GM13976 (cell line): ENCODE measurements around the gene PLCH1.
"Not testable (repeated sequence)": the region's sequence is repeated elsewhere in the genome, so short reads cannot be mapped to it uniquely, and the experiment has no call there.

Experiments
- DNase-seq: peaks from one replicate; pipeline ENCODE4 v3.0.0; 2012; ENCODE audit warnings: low spot score
- CTCF ChIP-seq: IDR thresholded peaks from 2 replicates; pipeline ENCODE4 v1.5.1; 2012; ENCODE audit warnings: borderline replicate concordance, mild to moderate bottlenecking; ENCODE audit not compliant: insufficient read depth; ENCODE audit errors: extremely low read depth, missing control alignments, control extremely low read depth
- in situ Hi-C: fragments of 300-500 bp; cut with MboI; formaldehyde crosslinking; loops from one replicate; pipeline ENCODE4 v1.12.0; 2022; ENCODE audit warnings: low sequenced_read_pairs, mixed read lengths, inconsistent platforms; ENCODE audit not compliant: unreplicated experiment

Gene PLCH1

DNA sequence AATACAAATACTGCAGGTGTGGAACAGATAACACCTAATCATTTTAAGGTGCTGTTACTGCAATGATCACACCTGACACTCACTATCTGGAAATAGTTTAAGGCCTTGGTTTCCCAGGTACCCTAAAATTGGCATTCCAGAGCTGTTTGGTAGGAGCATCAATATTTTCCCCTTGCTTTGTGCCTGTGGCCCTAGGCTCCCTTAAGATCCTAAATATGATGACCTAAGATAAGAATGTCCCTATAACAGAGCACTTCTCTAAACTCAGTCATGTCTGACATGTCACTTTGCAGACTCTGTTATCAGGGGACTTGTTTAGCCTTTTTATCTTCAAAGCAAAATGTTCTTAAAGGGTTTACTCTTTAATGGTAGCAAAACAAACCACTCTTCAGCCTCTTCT, 335.5 kb downstream of the PLCH1 start:
- DNase-seq = no peak
- in situ Hi-C loops = no loop called here
- no peak for TF ChIP-seq CTCF

- no peak for DNase-seq
- in situ Hi-C loops = no loop called here
- no peak for TF ChIP-seq CTCF
Measured at GRCh38 chr3:155407971-155408370, 336.9 kb downstream of the PLCH1 start.

DNA sequence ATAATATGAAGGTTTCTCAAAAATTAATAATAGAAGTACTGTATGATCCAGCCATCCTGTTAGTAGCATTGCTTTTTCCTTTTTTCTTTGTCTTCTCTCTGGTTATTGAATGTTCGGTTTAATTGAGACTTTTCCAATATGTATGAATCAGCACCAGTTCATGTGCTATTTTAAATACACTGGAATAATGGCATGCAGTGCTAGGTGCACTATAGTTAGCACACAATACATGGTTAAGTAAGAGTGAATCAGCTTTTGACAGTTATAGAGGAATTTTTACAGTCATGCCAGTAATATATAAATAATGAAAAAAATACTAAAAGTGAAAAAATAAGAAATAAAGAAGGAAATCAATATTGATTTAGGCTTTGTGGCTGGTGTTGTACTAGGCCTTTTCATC, 337.5 kb downstream of the PLCH1 start:
- no peak for TF ChIP-seq CTCF
- DNase-seq = no peak
- in situ Hi-C loops = no loop called here

DNA sequence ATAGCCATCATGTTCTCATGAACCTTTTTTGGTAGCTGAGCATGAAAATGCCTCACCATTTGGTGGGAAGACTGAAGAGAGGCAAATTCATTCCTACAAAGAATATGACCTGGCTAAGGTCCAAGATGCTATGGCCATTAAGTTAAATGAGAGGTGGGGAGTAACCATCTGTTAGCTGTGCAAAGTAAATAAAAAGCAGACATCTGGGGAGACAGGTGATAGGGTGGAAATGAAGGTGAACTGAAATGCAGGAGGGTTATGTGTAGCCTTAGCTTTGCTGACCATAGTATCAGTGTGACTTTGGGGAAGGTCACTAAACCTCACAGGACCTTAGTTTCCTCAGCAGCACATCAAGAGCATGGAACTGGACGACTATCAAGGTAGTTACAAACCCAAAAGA, 340.4 kb downstream of the PLCH1 start:
- no peak for TF ChIP-seq CTCF
- in situ Hi-C loops = no loop called here
- DNase-seq = no peak

- no peak for TF ChIP-seq CTCF
- in situ Hi-C loops = no loop called here
- DNase-seq = no peak
Measured at GRCh38 chr3:155402656-155403055, 342.2 kb downstream of the PLCH1 start.

DNA sequence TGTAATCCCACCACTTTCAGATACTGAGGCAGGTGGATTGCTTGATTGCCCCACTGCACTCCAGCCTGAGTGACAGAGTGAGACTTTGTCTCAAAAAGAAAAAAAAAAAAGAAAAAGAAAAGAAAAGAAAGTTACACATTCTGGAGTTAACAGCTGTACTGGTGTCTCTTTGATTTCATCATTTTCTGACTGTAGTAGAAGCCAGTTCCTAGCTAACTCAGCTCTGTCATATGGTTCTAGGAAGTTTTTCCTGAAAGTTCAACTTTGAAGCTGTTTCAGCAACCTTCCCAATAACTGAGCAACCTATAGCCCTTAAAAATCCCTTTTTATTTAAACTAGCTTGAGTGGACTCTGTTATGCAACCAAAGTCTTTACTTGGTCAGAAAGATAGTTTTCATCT, 346.8 kb downstream of the PLCH1 start:
- TF ChIP-seq CTCF = no peak
- DNase-seq = no peak
- in situ Hi-C loops = loop anchor here (25.0 kb wide), 1 partner anchor 314 kb away; no protein-coding TSS in a partner anchor

DNA sequence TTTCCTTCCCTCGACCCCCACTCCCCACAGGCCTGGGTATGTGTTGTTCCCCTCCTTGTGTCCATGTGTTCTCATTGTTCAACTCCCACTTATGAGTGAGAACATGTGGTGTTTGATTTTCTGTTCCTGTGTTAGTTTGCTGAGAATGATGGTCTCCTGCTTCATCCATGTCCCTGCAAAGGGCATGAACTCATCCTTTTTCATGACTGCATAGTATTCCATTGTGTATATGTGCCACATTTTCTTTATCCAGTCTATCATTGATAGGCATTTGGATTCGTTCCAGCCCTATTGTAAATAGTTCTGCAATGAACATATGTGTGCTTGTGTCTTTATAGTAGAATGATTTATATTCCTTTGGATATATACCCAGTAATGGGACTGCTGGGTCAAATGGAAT, 350.0 kb downstream of the PLCH1 start:
- DNase-seq = not testable (repeated sequence)
- in situ Hi-C loops = loop anchor here (25.0 kb wide), 1 partner anchor 317 kb away; no protein-coding TSS in a partner anchor
